Measurements from ENCODE around the gene CEP68.
"Not testable (repeated sequence)": the region's sequence is repeated elsewhere in the genome, so short reads cannot be mapped to it uniquely, and the experiment has no call there.

Gene CEP68

GRCh38 chr2:65128297-65129190 is 72.3 kb downstream of the CEP68 start:
- no peak for DNase-seq (ENCODE audit: low read depth in 2 of 2)

DNA sequence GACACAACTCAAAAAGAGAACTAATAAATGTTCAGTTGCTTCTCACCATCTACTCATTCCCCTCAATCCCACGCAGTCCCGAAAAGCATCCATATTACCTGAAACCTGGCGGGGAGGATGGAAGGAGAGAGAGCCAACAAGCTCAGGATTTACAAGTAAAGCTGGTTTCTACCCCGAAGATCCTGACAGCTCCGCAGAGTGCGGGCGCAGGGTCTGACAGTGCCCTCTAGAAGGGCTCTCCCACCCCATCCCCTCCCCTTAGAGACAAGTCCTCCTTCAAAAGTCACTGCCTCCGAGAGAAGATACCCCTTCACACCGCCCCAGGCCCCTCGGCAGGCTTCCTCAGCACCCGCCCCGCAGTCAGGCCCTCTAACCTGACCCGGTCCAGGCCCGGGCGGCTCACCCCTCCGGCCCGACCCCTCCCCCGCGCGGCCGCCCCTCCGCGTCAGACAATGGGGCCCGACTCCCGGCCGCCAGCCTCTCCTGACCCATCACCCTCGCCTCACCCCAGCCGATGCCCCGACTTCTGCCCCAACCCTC is 73.1 kb downstream of the CEP68 start:
- DNase-seq (ENCODE audit: low read depth in 2 of 2) = peak in 1 of 2 donors; percentile 27

DNA sequence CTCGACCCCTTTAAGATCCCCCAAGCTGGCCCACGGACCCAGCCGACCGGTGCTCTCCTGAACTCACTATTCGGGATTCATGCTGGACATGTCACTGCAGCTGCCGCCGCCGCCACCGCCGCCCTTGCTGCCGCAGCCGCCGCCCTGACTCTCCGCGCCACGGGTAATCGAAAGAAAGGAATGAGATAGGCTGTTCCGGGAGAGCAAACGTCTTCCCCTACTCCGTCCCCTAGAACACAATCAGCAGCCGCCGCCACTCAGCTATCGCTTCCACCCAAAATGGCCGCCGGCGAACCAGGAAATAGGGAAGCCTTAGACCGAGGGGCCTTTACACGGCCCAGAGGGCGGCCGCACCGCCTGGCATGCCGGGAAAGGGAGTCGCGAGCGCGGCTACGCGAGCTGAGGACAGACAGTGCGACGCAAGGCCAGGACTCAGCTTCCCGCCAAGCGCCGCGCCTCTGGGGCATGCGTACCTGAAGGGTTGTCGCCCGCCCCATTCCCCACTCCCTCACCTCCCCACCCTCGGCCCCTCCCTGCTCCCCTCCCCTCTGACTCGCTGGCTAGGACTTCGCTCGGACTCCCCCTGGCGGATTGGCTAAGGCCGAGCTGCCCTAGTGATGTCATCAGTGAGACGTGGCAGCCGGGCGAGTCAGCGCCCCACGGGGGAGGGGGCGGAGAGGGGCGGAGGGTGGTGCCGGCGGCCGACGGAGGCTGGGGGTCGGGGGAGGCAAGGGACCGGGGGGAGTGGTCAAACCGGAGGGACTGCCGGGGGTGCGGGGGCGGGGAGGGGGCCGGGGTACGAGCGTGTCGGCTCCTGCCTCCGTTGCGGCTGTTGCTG is 73.8 kb downstream of the CEP68 start, which contains the start of gene RAB1A:
TSS of gene RAB1A (minus strand) at position 281 of the 838 bp plus-strand sequence. CDS start at position 90, 191 bp downstream.
- peak; percentile 99 to 100 for DNase-seq (ENCODE audit: low read depth in 2 of 2)

- no peak for DNase-seq (ENCODE audit: low read depth in 2 of 2)
Measured at GRCh38 chr2:65130664-65131175, 74.5 kb downstream of the CEP68 start.

DNA sequence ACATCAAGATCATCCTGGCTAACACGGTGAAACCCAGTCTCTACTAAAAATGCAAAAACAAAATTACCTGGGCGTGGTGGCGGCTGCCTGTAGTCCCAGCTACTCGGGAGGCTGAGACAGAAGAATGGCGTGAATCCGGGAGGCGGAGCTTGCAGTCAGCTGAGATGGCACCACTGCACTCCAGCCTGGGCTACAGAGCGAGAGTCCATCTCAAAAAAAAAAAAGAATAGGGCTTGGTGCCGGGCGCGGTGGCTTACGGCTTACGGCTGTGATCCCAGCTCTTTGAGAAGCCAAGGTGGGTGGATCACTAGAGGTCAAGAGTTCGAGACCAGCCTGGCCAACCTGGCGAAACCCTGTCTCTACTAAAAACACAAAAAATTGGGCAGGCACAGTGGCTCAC is 76.7 kb downstream of the CEP68 start:
- not testable (repeated sequence) for DNase-seq (ENCODE audit: low read depth in 2 of 2)

DNA sequence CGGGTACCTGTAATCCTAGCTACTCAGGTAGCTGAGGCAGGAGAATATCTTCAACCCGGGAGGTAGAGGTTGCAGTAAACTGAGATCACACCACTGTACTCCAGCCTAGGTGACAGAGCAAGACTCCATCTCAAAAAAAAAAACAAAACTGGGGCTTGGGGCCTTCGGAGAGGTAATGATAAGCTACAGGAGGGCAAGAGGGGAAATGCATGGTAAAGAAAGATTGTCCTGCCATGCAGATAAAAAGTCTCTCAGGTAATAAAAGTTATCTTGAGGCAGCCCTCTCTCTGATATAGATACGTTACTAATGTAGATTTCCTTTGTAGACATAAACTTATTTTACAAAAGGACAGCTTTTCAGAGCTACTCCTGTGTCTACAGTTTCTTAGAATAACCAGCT is 77.4 kb downstream of the CEP68 start:
- no peak for DNase-seq (ENCODE audit: low read depth in 2 of 2)

GRCh38 chr2:65134158-65134557 is 77.9 kb downstream of the CEP68 start:
- no peak for DNase-seq (ENCODE audit: low read depth in 2 of 2)

- DNase-seq (ENCODE audit: low read depth in 2 of 2) = no peak
Measured at GRCh38 chr2:65136253-65136652, 80.0 kb downstream of the CEP68 start.

Data from stimulated activated CD8-positive, alpha-beta memory T cell treated with anti-CD3 and anti-CD28 coated beads, Interleukin-7, amount 100 ng/mL, for 4 hours (primary cell).